IMR-90 (cell line): ENCODE data around the gene RCN2. TPM values are rescaled to one million over a fixed set of nuclear protein-coding genes. Genes with fewer than 3 reads are reported as not detected.

Source experiments
- ATAC-seq: fragments of 200-7000 bp; cut with Tn5 transposase; 2 replicates; pipeline ENCODE4 v1.9.1; 2020; ENCODE audit warnings: low read depth, mild to moderate bottlenecking, moderate library complexity
- BruUV-seq: library from RNA; stranded (reverse); fragments of 400-500 nt; replicated peaks from 2 replicates; lab custom pipeline; 2021; lab: Mats Ljungman, UMichigan
- CTCF ChIA-PET: fragments of 300-600 bp; formaldehyde crosslinking; extraction: SDS; loops from one replicate; lab custom pipeline; 2021; ENCODE audit warnings: antibody characterized with exemption; lab: Yijun Ruan, JAX
- POLR2A ChIA-PET: fragments of 300-600 bp; sonication (Branson Sonifier 250); formaldehyde crosslinking; loops from one replicate; lab custom pipeline; 2022; ENCODE audit warnings: antibody characterized with exemption; ENCODE audit not compliant: unreplicated experiment; lab: Charles Lee
- DNase-seq: peaks from one replicate; pipeline ENCODE4 v3.0.0; 2013
- H2AFZ ChIP-seq: replicated peaks from 2 replicates; pipeline ENCODE3; 2013; ENCODE audit warnings: low read length, mild to moderate bottlenecking; ENCODE audit not compliant: poor library complexity
- H2AK5ac ChIP-seq: 2 replicates; pipeline ENCODE4 v1.6.1; 2013; ENCODE audit warnings: low read depth, low read length, inconsistent platforms
- H2AK9ac ChIP-seq: replicated peaks from 2 replicates; pipeline ENCODE3; 2013; ENCODE audit warnings: mild to moderate bottlenecking, low read depth, low read length, moderate library complexity; ENCODE audit not compliant: poor library complexity
- H2BK120ac ChIP-seq: 2 replicates; pipeline ENCODE4 v1.6.1; 2013; ENCODE audit warnings: low read depth, low read length, inconsistent platforms
- H2BK15ac ChIP-seq: 3 replicates; pipeline ENCODE4 v1.6.1; 2013; ENCODE audit warnings: low read depth, low read length, inconsistent platforms
- H2BK20ac ChIP-seq: 2 replicates; pipeline ENCODE4 v1.6.1; 2013; ENCODE audit warnings: low read depth, mild to moderate bottlenecking, inconsistent platforms, low read length, moderate library complexity
- H2BK5ac ChIP-seq: 2 replicates; pipeline ENCODE4 v1.6.1; 2013; ENCODE audit warnings: mild to moderate bottlenecking, low read depth, low read length, inconsistent platforms; ENCODE audit not compliant: poor library complexity, severe bottlenecking
- H3K14ac ChIP-seq: replicated peaks from 2 replicates; pipeline ENCODE4 v1.6.1; 2013; ENCODE audit warnings: low read depth, low read length, inconsistent platforms
- H3K18ac ChIP-seq: 2 replicates; pipeline ENCODE4 v1.6.1; 2013; ENCODE audit warnings: low read depth, low read length, control low read depth
- H3K23ac ChIP-seq: 2 replicates; pipeline ENCODE4 v1.6.1; 2013; ENCODE audit warnings: low read depth, low read length, inconsistent platforms
- H3K27ac ChIP-seq: 2 replicates; pipeline ENCODE4 v1.5.1; 2013; ENCODE audit warnings: mild to moderate bottlenecking, control low read depth, low read length; ENCODE audit not compliant: insufficient read depth
- H3K27me3 ChIP-seq: 2 replicates; pipeline ENCODE4 v1.6.1; 2013; ENCODE audit warnings: low read length; ENCODE audit not compliant: control insufficient read depth, insufficient read depth
- H3K36me3 ChIP-seq: 2 replicates; pipeline ENCODE4 v1.6.1; 2013; ENCODE audit warnings: low read length, mixed read lengths; ENCODE audit not compliant: control insufficient read depth, insufficient read depth
- H3K4ac ChIP-seq: 2 replicates; pipeline ENCODE4 v1.6.1; 2013; ENCODE audit warnings: low read depth, low read length, inconsistent platforms
- H3K4me1 ChIP-seq: 2 replicates; pipeline ENCODE4 v1.6.1; 2013; ENCODE audit warnings: low read length, mixed read lengths; ENCODE audit not compliant: control insufficient read depth, insufficient read depth
- H3K4me2 ChIP-seq: 2 replicates; pipeline ENCODE4 v1.6.1; 2013; ENCODE audit warnings: low read depth, mild to moderate bottlenecking, control low read depth, low read length, moderate library complexity
- H3K4me3 ChIP-seq: 2 replicates; pipeline ENCODE4 v1.5.1; 2013; ENCODE audit warnings: low read depth, mild to moderate bottlenecking, control low read depth, low read length, moderate library complexity; ENCODE audit not compliant: insufficient read depth
- H3K56ac ChIP-seq: 2 replicates; pipeline ENCODE4 v1.6.1; 2013; ENCODE audit warnings: low read length, inconsistent platforms; ENCODE audit not compliant: insufficient read depth; ENCODE audit errors: extremely low read depth
- H3K79me1 ChIP-seq, 2 experiments: 2 replicates each; pipeline ENCODE4 v1.6.1; 2013; ENCODE audit warnings: low read length in 2 of 2, inconsistent platforms in 1 of 2, low read depth in 1 of 2
- H3K9ac ChIP-seq: 2 replicates; pipeline ENCODE4 v1.6.1; 2013; ENCODE audit warnings: low read depth, low read length, control low read depth
- H3K9me1 ChIP-seq: 2 replicates; pipeline ENCODE4 v1.6.1; 2013; ENCODE audit warnings: low read length, inconsistent platforms; ENCODE audit not compliant: insufficient read depth
- H3K9me3 ChIP-seq: 2 replicates; pipeline ENCODE4 v1.6.1; 2013; ENCODE audit warnings: low read length; ENCODE audit not compliant: control insufficient read depth, insufficient read depth
- H4K20me1 ChIP-seq: 2 replicates; pipeline ENCODE4 v1.6.1; 2013; ENCODE audit warnings: low read length, inconsistent platforms; ENCODE audit not compliant: insufficient read depth
- H4K5ac ChIP-seq: 2 replicates; pipeline ENCODE4 v1.6.1; 2013; ENCODE audit warnings: mild to moderate bottlenecking, low read depth, low read length, control low read depth
- H4K8ac ChIP-seq, 2 experiments: 2 replicates each; pipeline ENCODE4 v1.6.1; 2013; ENCODE audit warnings: low read depth in 2 of 2, low read length in 2 of 2, control low read depth in 1 of 2, inconsistent platforms in 1 of 2
- H4K91ac ChIP-seq: 2 replicates; pipeline ENCODE4 v1.6.1; 2013; ENCODE audit warnings: low read depth, low read length, inconsistent platforms; ENCODE audit not compliant: insufficient read depth
- CEBPB ChIP-seq: IDR thresholded peaks from 2 replicates; pipeline ENCODE4 v1.6.1; 2012; ENCODE audit warnings: low read depth, low read length, improper control_type of control experiment
- CHD1 ChIP-seq: IDR thresholded peaks from 2 replicates; pipeline ENCODE4 v1.6.1; 2012; ENCODE audit warnings: low read depth, low read length, improper control_type of control experiment
- ELK1 ChIP-seq: fragments of 150-350 bp; IDR thresholded peaks from 2 replicates; pipeline ENCODE4 v1.6.1; 2016; ENCODE audit warnings: low read depth, mild to moderate bottlenecking, low read length, moderate library complexity, borderline replicate concordance
- MAFK ChIP-seq: IDR thresholded peaks from 2 replicates; pipeline ENCODE4 v1.6.1; 2012; ENCODE audit warnings: low read depth, low read length, improper control_type of control experiment
- NFE2L2 ChIP-seq: fragments of 150-350 bp; IDR thresholded peaks from 2 replicates; pipeline ENCODE4 v1.6.1; 2016; ENCODE audit warnings: low read depth, mild to moderate bottlenecking, low read length
- POLR2A ChIP-seq: IDR thresholded peaks from 2 replicates; pipeline ENCODE4 v1.6.1; 2012; ENCODE audit warnings: mild to moderate bottlenecking, low read depth, low read length
- RAD21 ChIP-seq: IDR thresholded peaks from 2 replicates; pipeline ENCODE4 v1.6.1; 2012; ENCODE audit warnings: low read length, improper control_type of control experiment
- RCOR1 ChIP-seq: IDR thresholded peaks from 2 replicates; pipeline ENCODE4 v1.6.1; 2012; ENCODE audit warnings: mild to moderate bottlenecking, low read length, improper control_type of control experiment; ENCODE audit not compliant: insufficient replicate concordance
- RFX5 ChIP-seq: IDR thresholded peaks from 2 replicates; pipeline ENCODE4 v1.8.0; 2012; ENCODE audit warnings: low read depth, mild to moderate bottlenecking, low read length, moderate library complexity
- SMC3 ChIP-seq: fragments of 150-350 bp; IDR thresholded peaks from 2 replicates; pipeline ENCODE4 v1.6.1; 2016; ENCODE audit warnings: low read depth, mild to moderate bottlenecking, antibody characterized with exemption, low read length, moderate library complexity
- USF2 ChIP-seq: fragments of 150-350 bp; IDR thresholded peaks from 2 replicates; pipeline ENCODE4 v1.6.1; 2017; ENCODE audit warnings: mild to moderate bottlenecking, antibody characterized with exemption, low read length, low read depth
- WGBS, 2 experiments: methylation state at CpG; one replicate each; pipeline versions ENCODE4 v1.1.5 to v1.1.7; 2013; ENCODE audit warnings: missing lambda C conversion rate in 2 of 2; ENCODE audit not compliant: insufficient read length in 1 of 2; ENCODE audit errors: extremely low coverage in 2 of 2; 5-methylcytosine and 5-hydroxymethylcytosine counted together
- dilution Hi-C: fragments of 300-500 bp; cut with HindIII; formaldehyde crosslinking; loops from one replicate; pipeline ENCODE4 v1.14.3; 2018; ENCODE audit warnings: low sequenced_read_pairs; ENCODE audit not compliant: unreplicated experiment
- in situ Hi-C: fragments of 300-500 bp; cut with MboI; formaldehyde crosslinking; loops from 3 replicates; pipeline ENCODE4 v1.14.3; 2019; ENCODE audit warnings: low sequenced_read_pairs, inconsistent platforms, mixed read lengths
- intact Hi-C: fragments of 100-400 bp; cut with micrococcal nuclease; formaldehyde crosslinking; loops from 2 replicates; pipeline ENCODE4 v1.10.0; 2022
- polyA plus RNA-seq, 3 experiments: library from polyadenylated mRNA; depleted of rRNA; stranded (reverse); fragments of >200 nt; gene quantifications; 2 replicates each; pipeline ENCODE4 v1.2.3, GENCODE V29; 2012; ENCODE audit warnings: low replicate concordance in 1 of 3
- total RNA-seq: library from RNA; depleted of rRNA; stranded (reverse); fragments of >200 nt; gene quantifications from 2 replicates; pipeline ENCODE4 v1.2.3, GENCODE V29; 2012

Gene RCN2
- total and polyA plus RNA-seq, 2 of the 4 experiments (the other 2 are of a cell fraction), result 12.0 to 56.5 TPM

- Histone ChIP-seq H2AK5ac (no peak overlapping the region), H3K36me3 (no peaks in the 10 kb centered on the region), H3K14ac (no peak overlapping the region), H4K5ac (no peak overlapping the region), H3K4me2 (no peak overlapping the region), H2BK5ac (no peak overlapping the region), H2BK15ac (no peak overlapping the region), H3K18ac (no peak overlapping the region), H3K9me1 (no peaks in the 10 kb centered on the region; the same call in 1 of the 2 replicates), H4K8ac (no peak overlapping the region), H3K27me3 (peaks cover 29% of the 10 kb centered on the region), H3K23ac (no peak overlapping the region), H3K4me1 (no peaks in the 10 kb centered on the region), H3K4me3 (no peak overlapping the region), H2BK120ac (no peak overlapping the region), H2AFZ (no peak overlapping the region), H3K56ac (no peak overlapping the region), H3K4ac (no peak overlapping the region), H2AK9ac (no peak overlapping the region), H2BK20ac (no peak overlapping the region), H4K91ac (no peak overlapping the region), H3K9ac (no peak overlapping the region), H3K9me3 (no peaks in the 10 kb centered on the region), H3K27ac (no peak overlapping the region), H4K20me1 (no peaks in the 10 kb centered on the region), H3K79me1 (no peaks in the 10 kb centered on the region)
- ATAC-seq, result no peak; the same call in 1 of the 2 replicates
- WGBS, 2 experiments, result no CpG with 5 or more reads among the region's 16 CpGs
- in situ Hi-C loops (no loop called here), intact Hi-C loops (no loop called here), dilution Hi-C loops (no loop called here)
- BruUV-seq, result no TSS peak
- ChIA-PET CTCF (no interaction called here), POLR2A (no interaction called here)
- no peak for DNase-seq
- no peak for TF ChIP-seq CHD1
- TF ChIP-seq POLR2A, result no peak
- TF ChIP-seq RCOR1, result no peak
- no peak for TF ChIP-seq SMC3
- no peak for TF ChIP-seq CEBPB
- TF ChIP-seq NFE2L2, result no peak
- no peak for TF ChIP-seq ELK1
- TF ChIP-seq USF2, result no peak
- TF ChIP-seq RFX5, result no peak
- no peak for TF ChIP-seq RAD21
- TF ChIP-seq MAFK, result no peak
These were observed 71.7 kb downstream of the RCN2 start for GRCh38 chr15:77002954-77003912.
